ENCODE measurements around the gene STARD3NL. TPM values are rescaled to one million over a fixed set of nuclear protein-coding genes. Genes with fewer than 3 reads are reported as not detected.
A peak's percentile ranks its signal among the peaks of the same experiment; 100 is the strongest.

STARD3NL gene
- total and polyA plus RNA-seq, 2 of the 4 experiments (the other 2 are of a cell fraction), result 51.6 to 69.7 TPM

- H3K4ac ChIP-seq (ENCODE audit: low read depth, low read length), result peak overlapping the region; percentile 90
- in situ Hi-C loops (cut with MboI; ENCODE audit: low sequenced_read_pairs), result no loop called here
- H3K4me1 ChIP-seq (ENCODE audit: control insufficient read depth, insufficient read depth, low read length), result peaks cover 6% of the 10 kb centered on the region
- H3K56ac ChIP-seq (ENCODE audit: extremely low read depth, insufficient read depth, low read length), result peak overlapping the region; percentile 68; the same call in 1 of the 2 replicates
- no CpG with 5 or more reads among the region's 15 CpGs for WGBS, 2 experiments (ENCODE audit: extremely low coverage in 2 of 2, insufficient read length in 1 of 2)
- dilution Hi-C loops (cut with HindIII; ENCODE audit: low sequenced_read_pairs, unreplicated experiment), result no loop called here
- peak overlapping the region; percentile 65 for H3K4me3 ChIP-seq (ENCODE audit: insufficient read depth, low read depth, low read length)
- no peak; the same call in 1 of the 2 replicates for TF ChIP-seq POLR2A (IDR thresholded peaks at IDR 0.05; ENCODE audit: low read depth, low read length)
- no peak for TF ChIP-seq RCOR1 (IDR thresholded peaks at IDR 0.05; ENCODE audit: insufficient replicate concordance, low read length)
- no peak for TF ChIP-seq MAZ (IDR thresholded peaks at IDR 0.05; ENCODE audit: borderline replicate concordance, low read depth, low read length)
- TF ChIP-seq NFE2L2 (IDR thresholded peaks at IDR 0.05; ENCODE audit: low read depth, low read length), result no peak
- TF ChIP-seq MXI1 (IDR thresholded peaks at IDR 0.05; ENCODE audit: borderline replicate concordance, low read depth, low read length), result no peak
- TF ChIP-seq USF2 (IDR thresholded peaks at IDR 0.05; ENCODE audit: low read depth, low read length), result no peak
- TF ChIP-seq CHD1 (IDR thresholded peaks at IDR 0.05; ENCODE audit: low read depth, low read length), result no peak
- TF ChIP-seq CTCF (conservative IDR thresholded peaks at IDR 0.05; ENCODE audit: low read depth, low read length), result no peak
- TF ChIP-seq SMC3 (IDR thresholded peaks at IDR 0.05; ENCODE audit: low read depth, low read length), result no peak
- TF ChIP-seq CEBPB (IDR thresholded peaks at IDR 0.05; ENCODE audit: low read depth, low read length), result no peak
- TF ChIP-seq MAFK (IDR thresholded peaks at IDR 0.05; ENCODE audit: low read depth, low read length), result no peak
- TF ChIP-seq BHLHE40 (IDR thresholded peaks at IDR 0.05; ENCODE audit: low read depth, low read length), result no peak
- no peak for TF ChIP-seq RAD21 (IDR thresholded peaks at IDR 0.05; ENCODE audit: low read length)
- TF ChIP-seq FOS (IDR thresholded peaks at IDR 0.05; ENCODE audit: low read depth, low read length), result no peak
- peak overlapping the region; percentile 79 for H3K4me2 ChIP-seq (ENCODE audit: low read depth, low read length)
- no peak overlapping the region for H2BK15ac ChIP-seq (ENCODE audit: low read depth, low read length)
- peak overlapping the region; percentile 17 to 82; a peak in 3 of 4 replicates for H4K8ac ChIP-seq (ENCODE audit: low read depth in 2 of 2, low read length in 2 of 2)
- peak overlapping the region; percentile 1; the same call in 1 of the 2 replicates for H3K18ac ChIP-seq (ENCODE audit: low read depth, low read length)
- intact Hi-C loops (cut with micrococcal nuclease), result loop anchor here (2.0 to 10.0 kb wide), 3 partner anchors 36 to 1524 kb away; no protein-coding TSS in a partner anchor
- peak overlapping the region; percentile 12; the same call in 1 of the 2 replicates for H2AK5ac ChIP-seq (ENCODE audit: low read depth, low read length)
- no peaks in the 10 kb centered on the region for H3K27me3 ChIP-seq (ENCODE audit: control insufficient read depth, insufficient read depth, low read length)
- peak overlapping the region; percentile 1; the same call in 1 of the 2 replicates for H4K5ac ChIP-seq (ENCODE audit: low read depth, low read length)
- no peaks in the 10 kb centered on the region for H3K9me3 ChIP-seq (ENCODE audit: control insufficient read depth, insufficient read depth, low read length)
- peak overlapping the region; percentile 73 for H3K9ac ChIP-seq (ENCODE audit: low read depth, low read length)
- peak overlapping the region; percentile 83 for H3K27ac ChIP-seq (ENCODE audit: insufficient read depth, low read length)
- H2AK9ac ChIP-seq (replicated peaks; ENCODE audit: low read depth, low read length, poor library complexity), result peak overlapping the region; percentile 78
- ChIA-PET CTCF (interaction anchor here (1.0 to 3.0 kb wide), 3 partner anchors 9 to 37 kb away, joined by 7 to 17 read pairs (median 8); no protein-coding TSS in a partner anchor), POLR2A (ENCODE audit: unreplicated experiment) (no interaction called here)
- peak overlapping the region; percentile 75 for H2BK5ac ChIP-seq (ENCODE audit: low read depth, low read length, poor library complexity, severe bottlenecking)
- H3K79me1 ChIP-seq (ENCODE audit: low read depth in 1 of 2, low read length in 2 of 2), result peaks cover 12 to 32% of the 10 kb centered on the region in 2 experiments
- H2BK20ac ChIP-seq (ENCODE audit: low read depth, low read length), result 0 out of 2 replicates have a peak overlapping the region, but pooled peaks have one; percentile 9
- peaks cover 9% of the 10 kb centered on the region; the same call in 1 of the 2 replicates for H3K9me1 ChIP-seq (ENCODE audit: insufficient read depth, low read length)
- BruUV-seq (replicated peaks), result no TSS peak
- H2AFZ ChIP-seq (replicated peaks; ENCODE audit: low read length, poor library complexity), result peak overlapping the region; percentile 98
- ATAC-seq (ENCODE audit: low read depth), result peak; percentile 24
- peak overlapping the region; percentile 76 for H2BK120ac ChIP-seq (ENCODE audit: low read depth, low read length)
- peak overlapping the region; percentile 64 for H3K23ac ChIP-seq (ENCODE audit: low read depth, low read length)
- peak overlapping the region; percentile 60; the same call in 1 of the 2 replicates for H4K91ac ChIP-seq (ENCODE audit: insufficient read depth, low read depth, low read length)
- no peaks in the 10 kb centered on the region for H3K36me3 ChIP-seq (ENCODE audit: control insufficient read depth, insufficient read depth, low read length)
- peak; percentile 54 for DNase-seq
- peaks cover 7% of the 10 kb centered on the region; the same call in 1 of the 2 replicates for H4K20me1 ChIP-seq (ENCODE audit: insufficient read depth, low read length)
- peak overlapping the region; percentile 83 for H3K14ac ChIP-seq (replicated peaks; ENCODE audit: low read depth, low read length)
Observed at GRCh38 chr7:38178695-38179344, 775 bp downstream of the STARD3NL start.

All from IMR-90 (cell line).